HUES6 (cell line): ENCODE data around the gene PEG3.

Experiments
- H3K27ac ChIP-seq: 2 replicates; pipeline ENCODE4 v1.7.0; 2013; ENCODE audit warnings: low read depth, mild to moderate bottlenecking, low read length, inconsistent platforms
- H3K27me3 ChIP-seq: 2 replicates; pipeline ENCODE4 v1.6.1; 2013; ENCODE audit warnings: low read length; ENCODE audit not compliant: control insufficient read depth, insufficient read depth
- H3K36me3 ChIP-seq: 2 replicates; pipeline ENCODE4 v1.6.1; 2013; ENCODE audit warnings: low read length; ENCODE audit not compliant: control insufficient read depth, insufficient read depth
- H3K4me1 ChIP-seq: 2 replicates; pipeline ENCODE4 v1.6.1; 2013; ENCODE audit warnings: low read length; ENCODE audit not compliant: control insufficient read depth, insufficient read depth
- H3K4me3 ChIP-seq: 2 replicates; pipeline ENCODE4 v1.5.1; 2013; ENCODE audit warnings: low read depth, low read length
- H3K9ac ChIP-seq: one replicate; pipeline ENCODE4 v1.6.1; 2013; ENCODE audit warnings: mild to moderate bottlenecking, low read length
- H3K9me3 ChIP-seq: 2 replicates; pipeline ENCODE4 v1.6.1; 2013; ENCODE audit warnings: low read depth, low read length; ENCODE audit not compliant: control insufficient read depth, insufficient read depth

The PEG3 gene

DNA sequence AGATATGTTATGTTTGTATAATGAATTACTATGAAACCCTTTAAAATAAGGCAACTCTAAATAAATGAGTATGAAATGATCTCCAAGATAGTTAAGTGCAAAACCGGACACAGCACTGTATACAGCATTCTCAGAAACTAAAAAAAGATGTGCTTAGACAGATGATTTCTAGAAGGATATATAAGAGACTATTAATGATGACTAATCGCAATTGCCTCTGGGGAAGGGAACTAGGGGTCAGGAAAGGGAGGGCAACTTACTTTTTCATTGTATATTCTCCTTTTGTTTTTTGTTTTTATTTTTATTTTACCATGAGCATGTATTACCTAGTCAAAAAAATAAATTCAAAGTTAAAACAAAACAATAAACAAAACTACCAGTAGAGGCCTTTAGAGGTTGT lies 12.8 kb downstream of the PEG3 start:
- peaks cover 51% of the 10 kb centered on the region for H3K9me3 ChIP-seq
- no peak overlapping the region for H3K27ac ChIP-seq
- peaks cover 14% of the 10 kb centered on the region for H3K36me3 ChIP-seq

DNA sequence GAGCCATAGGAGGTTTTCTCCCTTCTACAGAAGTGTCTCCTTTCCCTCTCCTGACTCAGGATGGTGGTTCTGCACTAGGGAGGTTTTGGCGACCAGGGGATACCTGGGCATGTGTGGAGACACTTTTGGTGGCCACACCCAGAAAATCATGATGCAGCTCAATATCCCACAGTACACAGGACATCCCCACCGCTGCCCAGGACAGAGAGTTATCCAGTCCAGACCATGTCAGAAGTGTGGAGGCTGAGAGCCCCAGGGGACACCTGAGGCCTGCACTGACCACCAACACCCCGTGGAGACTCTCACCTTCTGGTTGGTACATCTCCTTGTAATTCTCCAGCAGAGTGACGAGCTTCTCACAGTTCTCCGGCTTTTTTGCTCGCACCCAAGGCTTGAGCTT lies 16.6 kb downstream of the PEG3 start:
- peaks cover 64% of the 10 kb centered on the region for H3K9me3 ChIP-seq
- no peaks in the 10 kb centered on the region for H3K27me3 ChIP-seq
- H3K27ac ChIP-seq: no peak overlapping the region
- H3K9ac ChIP-seq: no peak overlapping the region
- H3K4me3 ChIP-seq: no peak overlapping the region
- peaks cover 47% of the 10 kb centered on the region for H3K36me3 ChIP-seq
- no peaks in the 10 kb centered on the region for H3K4me1 ChIP-seq

More for the DNA sequence above, 12.8 kb downstream of the PEG3 start:
- no peak overlapping the region for H3K4me3 ChIP-seq
- H3K4me1 ChIP-seq: no peaks in the 10 kb centered on the region
- no peaks in the 10 kb centered on the region for H3K27me3 ChIP-seq
- no peak overlapping the region for H3K9ac ChIP-seq

- H3K36me3 ChIP-seq: peaks cover 53% of the 10 kb centered on the region
- no peak overlapping the region for H3K27ac ChIP-seq
- H3K4me1 ChIP-seq: no peaks in the 10 kb centered on the region
- no peak overlapping the region for H3K9ac ChIP-seq
- H3K27me3 ChIP-seq: no peaks in the 10 kb centered on the region
- no peak overlapping the region for H3K4me3 ChIP-seq
- peaks cover 68% of the 10 kb centered on the region for H3K9me3 ChIP-seq
Observed at GRCh38 chr19:56823417-56823816, 17.1 kb downstream of the PEG3 start.

GRCh38 chr19:56822755-56823154 lies 17.8 kb downstream of the PEG3 start:
- peaks cover 67% of the 10 kb centered on the region for H3K9me3 ChIP-seq

GRCh38 chr19:56821675-56822074 lies 18.9 kb downstream of the PEG3 start:
- no peak overlapping the region for H3K9ac ChIP-seq
- H3K4me1 ChIP-seq: no peaks in the 10 kb centered on the region
- H3K27ac ChIP-seq: no peak overlapping the region
- no peak overlapping the region for H3K4me3 ChIP-seq
- H3K27me3 ChIP-seq: no peaks in the 10 kb centered on the region
- peaks cover 74% of the 10 kb centered on the region for H3K9me3 ChIP-seq
- peaks cover 69% of the 10 kb centered on the region for H3K36me3 ChIP-seq

More at GRCh38 chr19:56822755-56823154, 17.8 kb downstream of the PEG3 start:
- no peak overlapping the region for H3K27ac ChIP-seq
- H3K4me3 ChIP-seq: no peak overlapping the region
- H3K27me3 ChIP-seq: no peaks in the 10 kb centered on the region
- H3K36me3 ChIP-seq: peaks cover 59% of the 10 kb centered on the region
- no peaks in the 10 kb centered on the region for H3K4me1 ChIP-seq
- no peak overlapping the region for H3K9ac ChIP-seq

DNA sequence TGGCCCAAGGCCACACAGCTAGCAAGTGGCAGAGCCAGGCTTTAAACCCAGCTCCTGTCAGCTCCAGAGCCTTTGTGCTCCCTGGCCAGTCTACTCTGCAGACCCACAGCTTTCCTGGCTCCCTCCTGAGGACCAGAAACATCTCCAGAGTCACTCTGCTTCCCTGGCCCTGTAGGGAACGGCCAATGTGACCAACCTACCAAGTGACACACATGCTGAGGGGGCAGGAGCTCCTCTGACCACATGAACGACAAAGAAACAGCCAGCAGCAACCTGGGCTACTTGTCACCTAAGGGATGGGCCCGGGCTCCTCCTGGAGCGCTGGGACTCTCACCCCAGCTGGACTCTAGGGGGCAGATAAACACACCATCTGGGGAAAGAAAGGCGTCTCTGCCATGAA lies 19.3 kb downstream of the PEG3 start:
- Histone ChIP-seq H3K27ac (no peak overlapping the region), H3K36me3 (peaks cover 73% of the 10 kb centered on the region), H3K9ac (no peak overlapping the region), H3K9me3 (peaks cover 72% of the 10 kb centered on the region), H3K4me1 (no peaks in the 10 kb centered on the region), H3K27me3 (no peaks in the 10 kb centered on the region), H3K4me3 (no peak overlapping the region)

- Histone ChIP-seq H3K9me3 (peaks cover 69% of the 10 kb centered on the region), H3K4me1 (no peaks in the 10 kb centered on the region), H3K36me3 (peaks cover 88% of the 10 kb centered on the region), H3K27ac (no peak overlapping the region), H3K9ac (no peak overlapping the region), H3K27me3 (no peaks in the 10 kb centered on the region), H3K4me3 (no peak overlapping the region)
Observed at GRCh38 chr19:56819166-56819565, 21.4 kb downstream of the PEG3 start.

DNA sequence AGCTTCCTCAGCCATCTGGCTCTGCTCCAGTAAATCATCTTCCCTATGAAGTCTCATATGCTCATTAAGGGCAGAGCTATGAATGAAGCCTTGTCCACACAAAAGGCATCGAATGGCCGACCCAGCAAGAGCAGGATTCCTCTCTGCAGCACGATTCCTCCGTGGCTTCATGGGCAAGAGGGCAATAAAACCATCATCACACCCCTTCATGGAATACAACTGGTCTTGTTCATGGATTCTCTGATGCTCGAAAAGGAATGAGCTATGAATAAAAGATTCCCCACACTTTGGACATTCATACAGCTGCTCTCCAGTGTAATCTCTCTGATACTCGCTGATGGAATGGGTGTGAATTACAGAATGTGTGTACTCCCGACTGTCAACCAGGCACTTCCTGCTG lies 25.9 kb downstream of the PEG3 start:
- H3K36me3 ChIP-seq: peaks cover 59% of the 10 kb centered on the region
- H3K9me3 ChIP-seq: peaks cover 46% of the 10 kb centered on the region
- no peak overlapping the region for H3K4me3 ChIP-seq
- no peaks in the 10 kb centered on the region for H3K4me1 ChIP-seq
- no peak overlapping the region for H3K9ac ChIP-seq
- no peaks in the 10 kb centered on the region for H3K27me3 ChIP-seq
- H3K27ac ChIP-seq: no peak overlapping the region

DNA sequence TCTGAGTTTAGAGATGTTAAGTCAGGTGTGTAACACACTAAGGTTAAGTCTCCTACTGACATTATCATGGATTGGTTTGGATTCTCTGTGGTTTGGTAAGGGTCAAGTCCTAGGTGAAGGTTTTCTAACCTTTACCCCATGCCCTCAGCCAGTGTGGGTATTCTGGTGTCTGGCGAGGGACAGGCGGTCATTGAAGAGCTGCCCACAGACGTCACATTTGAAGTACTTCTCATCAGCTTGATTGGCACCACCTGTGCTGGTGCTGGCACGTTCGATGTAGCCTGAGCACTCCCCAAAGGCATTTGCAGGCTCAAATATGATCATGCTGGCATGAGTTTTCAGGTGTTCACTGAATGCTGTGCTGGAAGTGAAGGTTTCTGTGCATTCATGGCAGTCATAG lies 27.0 kb downstream of the PEG3 start:
- H3K9ac ChIP-seq: no peak overlapping the region
- peaks cover 51% of the 10 kb centered on the region for H3K36me3 ChIP-seq
- no peaks in the 10 kb centered on the region for H3K27me3 ChIP-seq
- H3K4me3 ChIP-seq: no peak overlapping the region
- no peaks in the 10 kb centered on the region for H3K4me1 ChIP-seq
- H3K27ac ChIP-seq: no peak overlapping the region
- peaks cover 53% of the 10 kb centered on the region for H3K9me3 ChIP-seq

- Histone ChIP-seq H3K27ac (no peak overlapping the region), H3K4me1 (no peaks in the 10 kb centered on the region), H3K27me3 (no peaks in the 10 kb centered on the region), H3K9me3 (peaks cover 54% of the 10 kb centered on the region), H3K36me3 (peaks cover 31% of the 10 kb centered on the region), H3K9ac (no peak overlapping the region), H3K4me3 (no peak overlapping the region)
Observed at GRCh38 chr19:56811480-56811879, 29.0 kb downstream of the PEG3 start.

GRCh38 chr19:56810260-56810659 lies 30.3 kb downstream of the PEG3 start:
- Histone ChIP-seq H3K4me1 (no peaks in the 10 kb centered on the region), H3K27ac (no peak overlapping the region), H3K9ac (no peak overlapping the region), H3K36me3 (peaks cover 22% of the 10 kb centered on the region), H3K4me3 (no peak overlapping the region), H3K9me3 (peaks cover 62% of the 10 kb centered on the region), H3K27me3 (no peaks in the 10 kb centered on the region)
